Gastroesophageal sphincter (tissue), 4 donors: ENCODE measurements around the gene OTUB2. TPM values are rescaled to one million over a fixed set of nuclear protein-coding genes. Genes with fewer than 3 reads are reported as not detected.
A peak's percentile ranks its signal among the peaks of the same experiment; 100 is the strongest.

Source experiments
- ATAC-seq: fragments of 150-250 bp; one replicate; pipeline ENCODE4 v1.9.1; 2016; ENCODE audit warnings: mild to moderate bottlenecking, moderate library complexity
- H3K27ac ChIP-seq, 4 donors: fragments of 200-600 bp; sonication (generic) in 3 of 4; 1 replicate in 3 of 4; 2 replicates in 1 of 4; pipeline ENCODE4 v1.5.1; 2016 to 2019
- H3K27me3 ChIP-seq: fragments of 200-600 bp; sonication (generic); one replicate; pipeline ENCODE4 v1.5.1; 2019
- H3K36me3 ChIP-seq, 2 donors: fragments of 200-600 bp; sonication (generic); one replicate each; pipeline ENCODE4 v1.5.1; 2019; ENCODE audit warnings: control low read depth in 1 of 2
- H3K4me1 ChIP-seq, 3 donors: fragments of 200-600 bp; sonication (generic); 1 replicate in 2 of 3; 2 replicates in 1 of 3; pipeline ENCODE4 v1.5.1; 2016 to 2019; ENCODE audit warnings: control low read depth in 2 of 3
- H3K4me3 ChIP-seq, 2 donors: fragments of 200-600 bp; sonication (generic); one replicate each; pipeline ENCODE4 v1.5.1; 2019; ENCODE audit warnings: mild to moderate bottlenecking in 1 of 2, moderate library complexity in 1 of 2
- H3K9me3 ChIP-seq, 3 donors: fragments of 200-600 bp; sonication (generic); one replicate each; pipeline ENCODE4 v1.5.1; 2017 to 2019; ENCODE audit warnings: control low read depth in 2 of 3
- EP300 ChIP-seq: sonication (generic); formaldehyde crosslinking; IDR thresholded peaks from one replicate; pipeline ENCODE4 v1.6.1; 2017; ENCODE audit warnings: antibody characterized with exemption, mild to moderate bottlenecking
- POLR2A ChIP-seq, 2 donors: fragments of 450-650 bp; IDR thresholded peaks; one replicate each; pipeline ENCODE4 v1.6.1; 2017; ENCODE audit warnings: antibody characterized with exemption in 2 of 2, mild to moderate bottlenecking in 2 of 2, moderate library complexity in 1 of 2
- POLR2AphosphoS5 ChIP-seq: sonication (generic); formaldehyde crosslinking; IDR thresholded peaks from one replicate; pipeline ENCODE4 v1.6.1; 2017; ENCODE audit warnings: antibody characterized with exemption
- WGBS, 2 donors: methylation state at CpG; one replicate each; pipeline ENCODE4 v1.1.5; 2018; ENCODE audit warnings: low coverage in 1 of 2; 5-methylcytosine and 5-hydroxymethylcytosine counted together
- total RNA-seq, 4 donors: library from RNA; depleted of rRNA; stranded (reverse); fragments of >200 nt; gene quantifications; one replicate each; pipeline ENCODE4 v1.1.0, GENCODE V29; 2016
- TF ChIP-seq, protein P1 (sequence below), 4 experiments: fragments of 200-600 bp in 2 of 4; fragments of 450-650 bp in 2 of 4; sonication (generic) in 1 of 4; IDR thresholded peaks; one replicate each; pipeline ENCODE4 v1.5.1; 2017 to 2019; ENCODE audit warnings: antibody characterized with exemption in 4 of 4, mild to moderate bottlenecking in 2 of 4, moderate library complexity in 2 of 4

Gene OTUB2
- total RNA-seq, 4 donors from 2014 or later, result 0.16 to 0.84 (median 0.65) TPM

DNA sequence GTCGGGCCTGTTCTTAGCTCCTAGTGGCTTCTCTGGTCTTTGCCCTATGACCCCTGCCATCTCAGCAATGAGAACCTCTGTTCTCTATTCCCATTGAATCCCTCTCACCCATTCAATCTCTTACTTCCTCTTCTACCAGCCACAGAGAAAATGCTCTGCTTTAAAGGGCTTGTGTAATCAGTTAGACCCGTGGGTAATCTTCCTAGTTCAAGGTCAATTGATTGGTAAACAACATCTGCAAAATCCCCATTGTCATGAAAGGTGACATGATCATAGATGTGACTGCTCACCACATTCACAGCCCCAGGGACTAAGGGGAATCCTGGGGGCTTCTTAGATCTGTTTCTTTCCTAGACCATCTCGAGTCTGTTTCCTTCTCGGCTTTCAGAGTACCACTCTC, 36.2 kb upstream of the OTUB2 start:
- Histone ChIP-seq H3K9me3 (no peaks in the 10 kb centered on the region), H3K4me1 (peaks cover 0 to 34% (median 7%) of the 10 kb centered on the region in 3 donors), H3K4me3 (no peak overlapping the region), H3K27me3 (no peaks in the 10 kb centered on the region), H3K27ac (no peak overlapping the region), H3K36me3 (no peaks in the 10 kb centered on the region)
- TF ChIP-seq, protein P1, sequence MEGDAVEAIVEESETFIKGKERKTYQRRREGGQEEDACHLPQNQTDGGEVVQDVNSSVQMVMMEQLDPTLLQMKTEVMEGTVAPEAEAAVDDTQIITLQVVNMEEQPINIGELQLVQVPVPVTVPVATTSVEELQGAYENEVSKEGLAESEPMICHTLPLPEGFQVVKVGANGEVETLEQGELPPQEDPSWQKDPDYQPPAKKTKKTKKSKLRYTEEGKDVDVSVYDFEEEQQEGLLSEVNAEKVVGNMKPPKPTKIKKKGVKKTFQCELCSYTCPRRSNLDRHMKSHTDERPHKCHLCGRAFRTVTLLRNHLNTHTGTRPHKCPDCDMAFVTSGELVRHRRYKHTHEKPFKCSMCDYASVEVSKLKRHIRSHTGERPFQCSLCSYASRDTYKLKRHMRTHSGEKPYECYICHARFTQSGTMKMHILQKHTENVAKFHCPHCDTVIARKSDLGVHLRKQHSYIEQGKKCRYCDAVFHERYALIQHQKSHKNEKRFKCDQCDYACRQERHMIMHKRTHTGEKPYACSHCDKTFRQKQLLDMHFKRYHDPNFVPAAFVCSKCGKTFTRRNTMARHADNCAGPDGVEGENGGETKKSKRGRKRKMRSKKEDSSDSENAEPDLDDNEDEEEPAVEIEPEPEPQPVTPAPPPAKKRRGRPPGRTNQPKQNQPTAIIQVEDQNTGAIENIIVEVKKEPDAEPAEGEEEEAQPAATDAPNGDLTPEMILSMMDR (IDR thresholded peaks at IDR 0.05), result no peak
- TF ChIP-seq EP300, result no peak
- TF ChIP-seq POLR2AphosphoS5, result no peak
- 86 to 88% methylated on average over 3 to 4 of the region's 4 CpGs for WGBS, 2 donors
- ATAC-seq, result no peak

DNA sequence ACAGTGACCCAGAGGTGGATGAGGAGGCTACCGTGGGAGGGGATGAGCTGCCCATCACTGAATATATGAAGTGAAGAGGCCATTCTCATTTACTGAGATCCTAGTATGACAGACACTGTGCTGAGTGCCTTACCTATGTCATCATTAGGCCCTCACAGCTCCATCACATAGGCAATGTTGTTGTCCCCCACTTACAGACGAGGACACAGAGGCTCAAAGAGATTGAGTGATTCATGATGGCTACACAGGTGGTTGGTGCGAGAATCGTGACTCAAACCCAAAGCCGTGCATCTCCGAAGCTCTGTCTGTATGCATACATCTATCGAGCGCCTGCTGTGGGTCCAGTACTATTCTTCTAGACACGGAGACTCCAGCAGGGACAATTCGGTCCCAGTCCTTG, 34.9 kb upstream of the OTUB2 start:
- no peaks in the 10 kb centered on the region for H3K36me3 ChIP-seq
- TF ChIP-seq POLR2AphosphoS5, result no peak
- TF ChIP-seq EP300, result no peak
- TF ChIP-seq, protein P1 (IDR thresholded peaks at IDR 0.05), result no peak
- no peak for TF ChIP-seq POLR2A (IDR thresholded peaks at IDR 0.05)
- H3K4me1 ChIP-seq, result peaks cover 0 to 36% (median 15%) of the 10 kb centered on the region in 3 donors
- H3K27ac ChIP-seq, result no peak overlapping the region
- H3K9me3 ChIP-seq, result no peaks in the 10 kb centered on the region
- no peak for ATAC-seq
- WGBS, 2 donors, result 86% methylated on average over 4 to 6 of the region's 10 CpGs
- H3K4me3 ChIP-seq, result no peak overlapping the region
- no peaks in the 10 kb centered on the region for H3K27me3 ChIP-seq

DNA sequence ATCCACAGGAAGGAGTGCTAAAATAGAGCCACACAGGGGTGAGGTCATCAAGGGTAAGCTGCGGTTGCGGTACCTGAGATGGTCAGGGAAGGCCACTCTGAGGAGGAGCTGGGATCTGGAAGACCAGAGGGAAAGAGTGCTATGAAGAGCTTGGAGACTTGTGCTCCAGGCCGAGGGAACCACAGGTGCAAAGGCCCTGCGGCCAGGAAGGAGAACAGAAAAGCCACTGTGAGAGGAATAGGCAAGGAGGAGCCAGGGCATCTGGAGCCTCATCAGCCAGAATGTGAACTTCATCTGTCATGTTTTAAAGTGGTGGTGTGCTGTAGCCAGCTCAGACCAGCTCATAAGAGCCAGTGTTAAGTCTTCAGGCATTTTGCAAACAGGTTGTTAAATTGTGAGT, 34.5 kb upstream of the OTUB2 start:
- Histone ChIP-seq H3K9me3 (no peaks in the 10 kb centered on the region), H3K27me3 (no peaks in the 10 kb centered on the region), H3K36me3 (no peaks in the 10 kb centered on the region), H3K4me3 (no peak overlapping the region), H3K4me1 (peaks cover 0 to 38% (median 17%) of the 10 kb centered on the region in 3 donors), H3K27ac (no peak overlapping the region)
- WGBS, 2 donors, result 100% methylated on average over 4 of the region's 4 CpGs; no CpG with 5 or more reads in 1 of the 2 donors
- ATAC-seq, result no peak
- TF ChIP-seq EP300, result no peak
- TF ChIP-seq, protein P1 (IDR thresholded peaks at IDR 0.05), result no peak
- TF ChIP-seq POLR2A (IDR thresholded peaks at IDR 0.05), result no peak
- TF ChIP-seq POLR2AphosphoS5, result no peak

DNA sequence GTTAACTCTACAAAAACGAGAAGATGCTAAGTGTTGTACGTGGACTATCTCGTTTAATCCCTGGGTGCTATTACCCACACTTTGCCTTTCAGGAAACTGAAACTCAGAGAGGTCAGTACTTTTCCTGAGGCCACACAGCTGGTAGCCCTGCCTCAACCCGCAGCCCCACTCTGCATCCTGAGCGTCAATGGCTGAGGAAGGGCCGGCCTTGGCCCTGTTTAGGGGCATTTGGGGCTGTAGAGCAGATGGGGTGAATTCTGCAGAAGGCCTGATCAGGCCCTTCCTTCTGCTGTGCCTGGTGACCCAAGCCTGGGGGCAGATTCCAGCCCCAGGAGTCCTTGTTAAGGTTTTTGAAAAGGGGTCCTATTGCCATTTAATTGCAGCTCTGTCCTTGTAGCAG, 32.8 kb upstream of the OTUB2 start:
- peak overlapping the region in 3 of 4 donors; percentile 84 to 89 (median 85) for H3K27ac ChIP-seq
- 67 to 82% methylated on average over 3 to 4 of the region's 6 CpGs for WGBS, 2 donors
- no peak for TF ChIP-seq POLR2AphosphoS5
- TF ChIP-seq, protein P1 (IDR thresholded peaks at IDR 0.05), result no peak
- no peak for TF ChIP-seq EP300
- TF ChIP-seq POLR2A (IDR thresholded peaks at IDR 0.05), result no peak

DNA sequence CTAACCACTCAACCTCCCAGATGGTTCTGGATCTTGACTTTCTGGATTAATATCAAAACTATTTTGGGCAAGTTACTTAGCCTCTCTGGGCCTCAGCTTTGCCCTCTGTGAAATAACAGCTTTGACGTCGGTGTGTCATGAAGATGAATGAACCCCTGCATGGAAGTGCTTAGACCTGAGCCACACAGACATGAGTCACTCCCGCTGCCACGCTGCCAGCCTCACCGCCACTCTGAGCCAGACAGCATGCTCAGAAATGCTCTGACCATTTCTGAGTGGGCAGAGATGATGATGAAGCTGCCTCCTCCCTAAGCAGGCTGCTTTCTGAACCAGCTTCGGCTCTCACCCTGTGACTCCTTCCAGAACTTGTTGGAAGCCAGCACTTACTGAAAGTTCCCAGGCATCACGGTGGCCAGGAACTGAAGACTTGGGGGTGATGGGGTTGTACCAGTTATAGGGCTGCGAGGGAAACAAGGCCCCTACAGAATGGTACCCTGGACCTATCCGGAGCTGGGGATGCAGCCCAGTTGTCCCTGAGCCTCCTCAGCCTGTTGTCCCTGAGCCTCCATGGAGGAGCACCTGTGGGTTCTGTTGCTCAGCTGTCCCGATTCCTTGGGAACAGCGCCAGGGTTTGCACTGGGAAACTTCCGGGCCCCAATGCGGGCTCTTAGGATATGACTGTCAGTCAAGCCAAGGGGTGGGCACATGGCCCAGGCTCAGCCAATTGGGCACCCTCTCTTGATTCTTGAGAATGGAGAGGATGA, 31.0 kb upstream of the OTUB2 start:
- TF ChIP-seq, protein P1 (IDR thresholded peaks at IDR 0.05), result no peak
- TF ChIP-seq POLR2A (IDR thresholded peaks at IDR 0.05), result peak in 1 of 2 donors; percentile 12
- TF ChIP-seq POLR2AphosphoS5, result peak; percentile 96
- TF ChIP-seq EP300, result no peak
- ATAC-seq, result peak; percentile 89
- H3K4me3 ChIP-seq, result peak overlapping the region in 1 of 2 donors; percentile 12

More for the DNA sequence above, 32.8 kb upstream of the OTUB2 start:
- Histone ChIP-seq H3K4me3 (no peak overlapping the region), H3K9me3 (no peaks in the 10 kb centered on the region), H3K36me3 (no peaks in the 10 kb centered on the region), H3K4me1 (peaks cover 0 to 33% (median 14%) of the 10 kb centered on the region in 3 donors), H3K27me3 (no peaks in the 10 kb centered on the region)
- ATAC-seq, result no peak

More for the DNA sequence above, 31.0 kb upstream of the OTUB2 start:
- no peaks in the 10 kb centered on the region for H3K36me3 ChIP-seq
- peaks cover 0 to 33% (median 14%) of the 10 kb centered on the region in 3 donors for H3K4me1 ChIP-seq
- H3K27ac ChIP-seq, result peak overlapping the region; percentile 68 to 89 (median 84)
- no peaks in the 10 kb centered on the region for H3K27me3 ChIP-seq
- H3K9me3 ChIP-seq, result no peaks in the 10 kb centered on the region
- 20 to 28% methylated on average over 2 of the region's 13 CpGs for WGBS, 2 donors
